ENCODE results near the gene CDH4. TPM values are rescaled to one million over a fixed set of nuclear protein-coding genes. Genes with fewer than 3 reads are reported as not detected.
A peak's percentile ranks its signal among the peaks of the same experiment; 100 is the strongest.

The CDH4 gene
- total RNA-seq, 1 donor from 2014 or later = 12.1 TPM

DNA sequence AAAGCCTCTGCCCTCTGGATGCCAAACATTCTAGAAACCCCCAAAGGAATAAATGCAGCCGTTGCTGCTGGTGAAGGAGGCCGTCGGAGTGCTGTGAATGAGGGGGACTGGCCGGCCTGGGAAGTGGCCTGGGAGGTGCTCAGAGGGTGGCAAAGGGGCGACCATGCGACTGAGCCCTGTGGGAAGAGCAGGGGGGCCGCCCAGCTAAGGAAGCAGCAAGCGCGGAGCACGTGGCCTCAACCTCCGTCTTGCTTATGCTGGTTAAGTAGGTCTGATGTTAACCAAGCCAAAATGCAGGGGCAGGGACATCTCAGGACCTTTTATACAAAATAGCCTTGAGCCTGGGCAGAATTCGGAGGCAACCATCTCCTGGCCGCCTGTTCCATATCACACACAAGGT is 432.1 kb downstream of the CDH4 start:
- no peak for TF ChIP-seq CTCF (IDR thresholded peaks at IDR 0.05; ENCODE audit: insufficient read depth, low read length, severe bottlenecking)
- no peak overlapping the region for H3K4me3 ChIP-seq (ENCODE audit: low read depth, low read length)
- DNase-seq (ENCODE audit: low read depth) (no peak), FAIRE-seq (no peak)
- no peaks in the 10 kb centered on the region for H3K36me3 ChIP-seq (ENCODE audit: control insufficient read depth, insufficient read depth, low read length)
- no peaks in the 10 kb centered on the region for H3K27me3 ChIP-seq (ENCODE audit: control insufficient read depth, insufficient read depth, low read length)

DNA sequence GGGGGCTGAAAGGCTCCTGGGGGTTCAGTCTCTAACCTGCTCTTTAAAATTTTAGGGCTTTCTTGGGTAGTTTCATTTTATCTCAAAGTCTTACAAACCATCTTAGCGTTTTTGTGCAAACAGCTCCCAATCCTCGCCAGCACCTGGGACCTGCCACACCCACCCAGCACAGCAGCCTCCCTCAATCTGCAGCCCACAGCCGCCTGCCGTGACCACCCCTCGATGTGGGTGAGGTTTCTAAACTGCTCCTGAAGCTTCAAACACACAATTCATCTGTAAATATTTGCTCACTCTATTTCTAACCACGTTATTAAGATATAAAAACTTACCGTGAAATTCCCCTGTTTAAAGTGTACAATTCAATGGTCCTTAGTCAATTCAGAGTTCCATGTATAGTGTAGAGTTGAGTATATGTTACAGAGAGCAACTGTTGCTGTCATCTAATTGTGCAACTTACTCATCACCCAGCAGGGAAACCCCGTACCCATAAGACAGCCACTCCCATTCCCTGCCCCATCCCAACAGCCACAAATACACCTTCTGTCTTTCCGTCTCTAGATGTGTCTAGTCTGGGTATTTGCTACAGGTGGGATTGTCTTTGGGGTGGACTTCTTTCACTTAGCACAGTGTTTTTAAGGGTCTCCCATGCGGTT is 432.6 kb downstream of the CDH4 start:
- peak; percentile 33 for DNase-seq (ENCODE audit: low read depth)
- Histone ChIP-seq H3K27me3 (ENCODE audit: control insufficient read depth, insufficient read depth, low read length) (no peaks in the 10 kb centered on the region), H3K4me3 (ENCODE audit: low read depth, low read length) (no peak overlapping the region), H3K36me3 (ENCODE audit: control insufficient read depth, insufficient read depth, low read length) (no peaks in the 10 kb centered on the region)
- no peak for TF ChIP-seq CTCF (IDR thresholded peaks at IDR 0.05; ENCODE audit: insufficient read depth, low read length, severe bottlenecking)
- peak; percentile 28 for FAIRE-seq

- Histone ChIP-seq H3K4me3 (ENCODE audit: low read depth, low read length) (no peak overlapping the region), H3K36me3 (ENCODE audit: control insufficient read depth, insufficient read depth, low read length) (no peaks in the 10 kb centered on the region), H3K27me3 (ENCODE audit: control insufficient read depth, insufficient read depth, low read length) (no peaks in the 10 kb centered on the region)
- DNase-seq (ENCODE audit: low read depth) (no peak), FAIRE-seq (no peak)
- no peak for TF ChIP-seq CTCF (IDR thresholded peaks at IDR 0.05; ENCODE audit: insufficient read depth, low read length, severe bottlenecking)
These were observed 433.4 kb downstream of the CDH4 start for GRCh38 chr20:61685462-61685861.

GRCh38 chr20:61686051-61686936 is 434.2 kb downstream of the CDH4 start:
- H3K27me3 ChIP-seq (ENCODE audit: control insufficient read depth, insufficient read depth, low read length) = no peaks in the 10 kb centered on the region
- no peak overlapping the region for H3K4me3 ChIP-seq (ENCODE audit: low read depth, low read length)
- DNase-seq (ENCODE audit: low read depth) (no peak), FAIRE-seq (peak; percentile 99)
- TF ChIP-seq CTCF (IDR thresholded peaks at IDR 0.05; ENCODE audit: insufficient read depth, low read length, severe bottlenecking) = no peak
- H3K36me3 ChIP-seq (ENCODE audit: control insufficient read depth, insufficient read depth, low read length) = no peaks in the 10 kb centered on the region

DNA sequence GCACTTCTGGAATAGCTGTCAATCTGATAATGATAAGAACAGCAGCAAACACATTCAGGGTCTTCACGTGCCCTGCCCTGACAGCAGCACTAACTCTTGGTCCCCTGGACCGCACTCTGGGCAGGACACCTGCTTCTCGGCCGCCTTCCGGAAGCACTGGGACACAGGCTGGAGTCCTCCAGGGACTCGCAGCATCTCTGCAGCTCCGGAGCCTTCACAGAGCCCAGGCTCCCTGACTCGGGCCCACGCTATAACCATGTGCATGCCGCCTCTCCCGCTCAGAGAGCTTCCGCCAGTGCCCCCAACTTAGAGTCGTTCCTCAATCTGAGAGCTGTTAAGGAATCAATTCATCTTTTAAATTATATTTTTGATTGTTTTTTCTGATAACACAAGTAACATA is 436.4 kb downstream of the CDH4 start:
- H3K36me3 ChIP-seq (ENCODE audit: control insufficient read depth, insufficient read depth, low read length) = no peaks in the 10 kb centered on the region
- FAIRE-seq = no peak
- DNase-seq (ENCODE audit: low read depth) = no peak
- no peak overlapping the region for H3K4me3 ChIP-seq (ENCODE audit: low read depth, low read length)
- TF ChIP-seq CTCF (IDR thresholded peaks at IDR 0.05; ENCODE audit: insufficient read depth, low read length, severe bottlenecking) = no peak
- H3K27me3 ChIP-seq (ENCODE audit: control insufficient read depth, insufficient read depth, low read length) = no peaks in the 10 kb centered on the region
